ENCODE measurements around the gene CFAP299.

GRCh38 chr4:80462621-80463091, 127.1 kb downstream of the CFAP299 start:
- TF ChIP-seq POLR2A (IDR thresholded peaks at IDR 0.05) (no peak), CTCF (IDR thresholded peaks at IDR 0.05) (no peak)

Data from Peyer's patch (tissue), 4 donors.